Activated T-cell treated with anti-CD3 and anti-CD28 coated beads, Interleukin-2, amount 50 U/mL, for 1 hour (primary cell): Measurements from ENCODE around the gene FMNL1.

Experiments used
- DNase-seq: peaks from one replicate; pipeline ENCODE4 v3.0.0-alpha.2; 2020

Gene FMNL1

GRCh38 chr17:45222996-45223538 is 1.4 kb downstream of the FMNL1 start:
- DNase-seq: no peak

GRCh38 chr17:45223539-45224528 is 2.1 kb downstream of the FMNL1 start:
- DNase-seq: peak; percentile 64

- DNase-seq: peak; percentile 59
These were observed 3.0 kb downstream of the FMNL1 start for GRCh38 chr17:45224671-45225050.

DNA sequence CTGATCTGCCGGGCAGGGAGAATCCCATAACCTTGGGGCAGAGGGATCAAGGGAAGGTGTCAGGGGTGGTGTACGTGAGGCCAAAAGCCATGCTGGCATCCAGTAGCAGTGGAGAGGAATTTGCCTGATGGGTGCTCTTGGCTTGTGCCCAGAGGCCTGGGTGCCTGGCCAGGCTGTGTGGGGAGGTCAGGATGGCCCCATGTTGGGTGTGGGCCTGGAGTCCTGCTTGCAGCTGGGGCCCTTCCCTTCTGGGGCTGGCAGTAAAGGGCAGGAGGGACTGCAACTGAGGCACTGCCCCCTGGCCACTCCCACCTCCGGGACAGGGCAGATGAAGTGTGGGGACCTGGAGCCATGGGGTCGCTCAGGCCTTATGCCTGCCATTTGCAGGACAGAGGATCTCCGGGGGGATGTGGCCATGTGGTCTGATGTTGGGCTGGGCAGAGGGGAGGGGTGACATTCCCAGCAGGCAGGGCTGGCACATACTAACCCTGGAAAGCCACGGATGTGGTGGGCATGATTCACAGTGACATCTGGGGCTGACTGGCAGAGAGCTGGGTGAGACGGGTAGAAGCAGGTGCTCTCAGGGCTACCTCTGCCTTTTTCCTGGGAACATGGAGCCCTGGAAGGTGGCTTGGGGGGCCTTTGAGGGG is 3.5 kb downstream of the FMNL1 start:
- peak; percentile 70 for DNase-seq

DNA sequence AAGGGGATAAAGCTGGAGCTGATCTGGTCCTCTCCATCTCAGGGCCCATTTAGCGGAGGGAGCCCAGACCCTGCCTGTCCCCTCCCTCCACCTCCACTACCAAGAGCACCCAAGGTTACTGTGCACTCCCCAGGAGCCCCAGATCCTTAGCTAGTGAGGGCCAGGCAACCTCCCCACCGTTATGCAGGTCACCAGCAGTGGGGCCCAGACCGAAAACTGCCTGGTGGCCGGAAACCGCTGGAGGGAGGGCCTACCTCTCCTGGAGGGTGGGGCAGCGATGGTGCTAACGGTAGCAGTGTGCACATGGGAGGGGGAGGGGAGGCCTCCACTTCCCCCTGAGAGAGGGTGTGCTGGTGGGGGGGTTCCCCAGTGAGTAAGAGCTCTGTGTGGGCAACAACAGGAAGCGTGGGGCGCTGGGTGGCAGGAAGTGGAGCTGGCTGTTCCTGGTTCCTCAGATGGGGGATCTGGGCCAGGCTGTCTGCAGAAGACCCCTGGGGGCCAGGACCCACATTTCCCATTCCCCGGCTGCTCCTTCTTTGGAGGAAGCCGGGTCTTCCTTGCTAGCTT is 4.4 kb downstream of the FMNL1 start:
- DNase-seq: peak; percentile 90

GRCh38 chr17:45226576-45226975 is 4.9 kb downstream of the FMNL1 start:
- DNase-seq: no peak

DNA sequence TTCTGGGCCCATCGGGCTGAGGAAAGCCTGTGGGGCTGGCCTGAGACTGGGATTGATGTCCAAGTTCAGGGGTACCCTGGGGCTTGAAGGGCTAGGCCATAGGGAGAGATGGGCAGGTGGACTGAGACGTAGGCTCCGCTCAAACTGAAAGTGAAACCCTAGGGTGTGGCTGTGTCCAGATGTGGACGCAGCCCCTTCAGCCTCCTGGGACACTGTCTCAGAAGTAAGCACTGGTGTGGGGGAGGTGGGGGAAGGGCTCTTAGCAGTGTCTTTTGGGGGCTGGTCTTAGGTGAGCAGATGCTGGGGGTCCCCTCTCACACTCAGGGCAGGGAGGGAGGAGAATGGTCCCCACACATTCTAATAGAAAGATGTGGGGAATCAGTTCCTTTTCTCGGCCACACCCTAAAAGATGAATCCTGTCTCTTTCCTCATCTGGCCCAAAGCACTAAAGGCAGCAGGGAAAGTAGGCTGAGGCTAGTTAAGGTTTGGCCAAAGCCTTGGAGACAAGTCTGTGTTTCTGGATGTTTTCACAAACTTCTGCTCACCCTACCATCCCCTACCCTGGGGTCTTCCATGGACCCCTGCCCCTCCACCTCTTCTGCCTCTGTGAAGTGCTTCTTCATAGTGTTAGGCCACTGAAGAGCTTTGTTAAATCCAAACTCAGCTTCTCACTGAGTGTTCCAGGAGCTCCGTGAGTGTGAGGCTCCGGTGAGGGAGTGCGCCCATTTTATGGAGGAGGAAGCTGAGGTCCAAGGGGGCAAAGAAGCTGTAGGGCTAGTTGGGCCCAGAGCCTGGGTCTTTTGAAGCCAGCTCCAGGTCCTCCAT is 5.6 kb downstream of the FMNL1 start:
- DNase-seq: peak; percentile 49

DNA sequence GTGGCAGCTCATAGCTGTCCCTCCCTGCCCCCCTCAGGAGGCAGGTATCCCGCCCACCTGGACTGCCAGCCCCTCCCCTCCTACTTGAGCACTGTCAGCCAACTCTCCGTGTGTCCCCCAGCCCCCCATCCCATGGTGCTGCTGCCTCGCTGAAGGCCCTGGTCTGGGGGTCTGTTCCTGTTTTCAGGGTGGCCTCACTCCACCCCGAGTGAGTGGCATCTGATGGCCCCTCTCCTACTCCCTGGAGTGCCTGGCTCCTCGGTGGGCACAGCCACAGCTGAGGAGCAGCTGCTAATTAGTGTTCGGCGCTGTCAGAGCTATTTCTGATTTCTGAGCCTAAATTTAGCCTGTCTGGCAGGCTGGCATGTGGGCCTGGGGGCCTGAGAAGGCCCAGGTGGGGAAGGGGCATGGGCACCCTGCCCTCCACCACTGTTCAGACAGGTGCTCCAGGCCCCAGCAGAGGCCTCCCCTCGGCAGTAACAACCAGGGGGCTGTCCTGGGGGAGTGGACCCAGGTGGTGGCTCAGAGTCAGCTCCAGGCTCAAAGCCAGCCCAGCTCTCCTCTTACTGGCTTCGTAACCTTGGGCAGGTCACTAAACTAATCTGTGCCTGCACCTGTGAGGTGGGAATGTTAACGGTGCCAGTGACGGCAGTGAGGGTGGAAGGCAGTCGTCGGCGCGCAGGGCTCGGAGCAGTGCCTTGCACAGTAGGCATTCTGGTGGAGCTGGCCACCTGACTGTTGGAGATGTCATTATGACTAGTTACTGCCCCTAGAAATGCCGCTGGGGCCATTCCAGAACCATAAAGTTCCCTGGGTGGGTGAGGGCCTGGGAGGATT is 6.5 kb downstream of the FMNL1 start:
- DNase-seq: peak; percentile 58

DNA sequence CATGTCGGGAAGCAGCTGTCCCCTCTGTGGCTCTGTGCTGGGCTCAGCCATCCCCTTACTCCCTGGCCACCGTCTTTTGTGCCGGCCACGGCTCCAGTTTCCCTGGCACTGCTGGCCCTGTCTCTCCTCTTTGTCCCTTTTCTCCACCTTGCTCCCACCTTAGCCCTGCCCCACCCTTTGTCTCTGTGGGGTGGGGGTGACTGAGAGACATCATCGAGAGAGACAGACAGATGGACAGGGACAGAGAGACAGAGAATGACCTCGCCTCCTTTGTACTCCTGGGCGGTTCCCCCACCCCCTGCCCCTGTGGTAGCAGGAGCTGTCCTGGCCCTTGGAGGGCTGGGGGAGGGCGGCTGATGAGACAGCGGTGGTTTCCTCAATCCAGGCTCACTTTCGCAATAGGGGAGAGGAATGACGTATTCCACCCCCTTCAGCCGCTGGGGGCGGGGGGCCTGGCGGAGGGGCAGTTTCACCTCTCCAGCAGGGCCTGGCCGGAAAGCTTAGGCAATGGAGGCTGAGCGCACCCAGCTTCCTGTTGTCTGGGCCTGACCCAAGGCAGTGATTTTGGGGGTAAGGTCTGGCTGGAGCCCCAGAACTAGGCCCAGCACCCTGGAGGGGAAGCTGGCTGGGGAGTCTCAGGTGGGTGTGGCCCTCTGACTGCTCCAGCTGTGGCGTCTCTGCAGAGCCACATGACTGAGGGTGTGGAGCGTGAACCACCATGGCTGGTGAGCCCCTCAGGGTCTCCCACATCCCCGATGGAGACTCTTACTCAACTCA is 7.3 kb downstream of the FMNL1 start:
- DNase-seq: peak; percentile 91

GRCh38 chr17:45229681-45230409 is 8.2 kb downstream of the FMNL1 start:
- no peak for DNase-seq

- peak; percentile 29 for DNase-seq
These were observed 8.7 kb downstream of the FMNL1 start for GRCh38 chr17:45230410-45230786.

GRCh38 chr17:45230787-45231480 is 9.2 kb downstream of the FMNL1 start:
- peak; percentile 22 for DNase-seq

GRCh38 chr17:45231481-45232116 is 9.9 kb downstream of the FMNL1 start:
- DNase-seq: peak; percentile 52

DNA sequence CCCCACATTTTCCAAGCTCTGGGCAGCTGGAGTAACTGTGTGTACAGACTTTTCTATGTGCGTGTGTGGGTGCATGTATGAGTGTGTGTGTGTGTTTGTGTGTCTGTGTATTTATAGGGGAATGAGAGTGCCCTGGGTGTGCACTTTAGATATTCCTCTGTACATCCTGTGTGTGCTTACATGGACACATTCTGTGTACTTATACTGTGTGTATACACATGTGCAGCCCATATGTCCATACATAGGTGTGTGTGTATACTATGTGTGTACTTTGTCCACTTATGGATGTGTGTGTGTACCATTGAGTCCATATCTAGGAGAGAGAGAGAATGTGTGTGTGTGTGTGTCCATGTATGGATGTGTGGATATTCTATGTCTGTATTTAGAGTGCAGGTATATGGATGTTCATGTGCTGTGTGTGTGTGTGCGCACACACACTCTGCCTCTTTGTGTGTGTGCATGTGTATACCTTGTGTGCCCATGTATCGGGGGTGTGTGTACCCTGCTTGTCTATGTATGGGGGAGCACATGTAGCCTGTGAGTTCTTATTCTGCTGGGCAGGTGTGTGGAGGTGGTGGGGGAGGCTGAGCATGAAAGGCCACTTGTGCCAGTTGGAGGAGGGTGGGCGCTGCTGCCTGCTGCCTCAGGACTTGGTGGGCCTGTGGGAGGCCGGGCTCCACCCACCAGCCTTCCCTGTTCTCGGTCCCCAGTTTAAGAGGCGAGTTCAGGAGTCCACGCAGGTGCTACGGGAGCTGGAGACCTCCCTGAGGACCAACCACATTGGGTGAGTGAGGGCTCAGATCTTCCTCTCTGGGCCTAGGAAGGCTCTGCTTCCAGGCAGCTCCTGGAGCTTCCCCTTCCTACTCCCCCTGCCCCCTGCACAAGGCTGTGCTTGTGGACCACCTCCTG is 11.1 kb downstream of the FMNL1 start:
- DNase-seq: no peak

- DNase-seq: no peak
These were observed 11.8 kb downstream of the FMNL1 start for GRCh38 chr17:45233423-45233924.

DNA sequence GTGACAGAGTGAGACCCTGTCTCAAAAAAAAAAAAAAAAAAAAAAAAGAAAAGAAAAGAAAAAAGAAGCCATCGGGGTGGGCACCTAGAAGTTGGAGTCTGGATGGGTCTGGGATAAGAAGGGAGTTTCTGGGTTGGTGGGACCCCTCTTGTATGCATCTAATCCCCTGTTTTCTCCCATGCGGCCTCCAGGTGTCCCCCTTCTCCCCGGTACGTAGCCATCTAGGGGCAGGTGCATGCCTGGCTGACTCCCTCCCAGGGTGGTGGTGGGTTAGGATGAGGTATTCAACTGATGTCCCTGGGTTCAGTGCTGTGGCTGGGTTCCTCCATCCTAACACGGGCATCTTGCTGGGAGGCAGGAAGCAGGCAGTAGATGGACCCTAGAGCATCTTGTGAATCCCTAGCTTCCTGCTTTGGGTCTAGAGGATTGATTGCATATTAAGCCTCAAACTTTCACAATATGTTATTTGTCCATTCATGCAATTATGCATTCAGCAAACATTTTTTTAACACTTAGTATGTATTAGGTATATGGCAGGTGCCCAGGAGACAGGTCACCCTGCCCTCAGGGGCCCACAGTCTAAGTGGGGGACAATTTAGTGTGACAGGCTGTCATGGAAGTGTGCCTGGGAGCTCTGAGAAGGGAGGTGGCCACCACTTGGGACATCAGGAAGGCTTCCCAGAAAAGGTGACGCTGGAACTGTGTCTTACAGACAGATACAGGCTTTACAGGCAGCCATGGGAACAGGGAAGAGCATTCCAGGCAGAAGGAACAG is 13.1 kb downstream of the FMNL1 start:
- DNase-seq: peak; percentile 65
